CD14-positive monocyte (primary cell): ENCODE results near the gene ZC3HAV1. TPM values are rescaled to one million over a fixed set of nuclear protein-coding genes. Genes with fewer than 3 reads are reported as not detected.

ENCODE experiments used
- DNase-seq, 3 donors: peaks; one replicate each; pipeline ENCODE4 v3.0.0-alpha.2; 2011 to 2022
- H2AFZ ChIP-seq: 2 replicates; pipeline ENCODE4 v1.6.0; 2012; ENCODE audit warnings: mild to moderate bottlenecking, low read depth, low read length, inconsistent platforms; ENCODE audit not compliant: insufficient read depth, poor library complexity, severe bottlenecking
- H3K27ac ChIP-seq, 2 donors: 1 replicate in 1 of 2; 2 replicates in 1 of 2; pipeline ENCODE4 v1.5.1; 2012 to 2013; ENCODE audit warnings: low read length in 2 of 2, control low read depth in 1 of 2, inconsistent platforms in 1 of 2, low read depth in 1 of 2, mild to moderate bottlenecking in 1 of 2
- H3K27me3 ChIP-seq, 2 donors: one replicate each; pipeline versions ENCODE4 v1.6.0 to v1.6.1; 2011 to 2013; ENCODE audit warnings: low read length in 2 of 2; ENCODE audit not compliant: control insufficient read depth in 2 of 2, insufficient read depth in 2 of 2
- H3K36me3 ChIP-seq, 2 donors: replicated peaks in 1 of 2; 1 replicate in 1 of 2; 2 replicates in 1 of 2; pipeline versions ENCODE4 v1.5.1 to v1.6.1; 2012 to 2013; ENCODE audit warnings: low read length in 2 of 2, control low read depth in 1 of 2, inconsistent platforms in 1 of 2, mild to moderate bottlenecking in 1 of 2; ENCODE audit not compliant: insufficient read depth in 2 of 2, control insufficient read depth in 1 of 2
- H3K4me1 ChIP-seq, 2 donors: 1 replicate in 1 of 2; 2 replicates in 1 of 2; pipeline versions ENCODE4 v1.5.1 to v1.6.1; 2012 to 2013; ENCODE audit warnings: low read length in 2 of 2, control low read depth in 1 of 2, inconsistent platforms in 1 of 2, mild to moderate bottlenecking in 1 of 2, moderate library complexity in 1 of 2; ENCODE audit not compliant: insufficient read depth in 2 of 2, control insufficient read depth in 1 of 2
- H3K4me2 ChIP-seq: replicated peaks from 2 replicates; pipeline ENCODE3; 2012; ENCODE audit warnings: low read length, moderate library complexity, mild to moderate bottlenecking; ENCODE audit not compliant: poor library complexity, severe bottlenecking; ENCODE audit errors: extremely low read depth
- H3K4me3 ChIP-seq, 3 experiments: fragments of 200-600 bp in 1 of 3; sonication (generic) in 1 of 3; replicated peaks in 1 of 3; 1 replicate in 2 of 3; 2 replicates in 1 of 3; pipeline ENCODE4 v1.5.1; 2011 to 2013; ENCODE audit warnings: low read length in 3 of 3, mild to moderate bottlenecking in 3 of 3, control low read depth in 2 of 3, low read depth in 2 of 3, inconsistent platforms in 1 of 3, moderate library complexity in 1 of 3
- H3K79me2 ChIP-seq: 2 replicates; pipeline ENCODE4 v1.6.0; 2012; ENCODE audit warnings: mild to moderate bottlenecking, control low read depth, inconsistent platforms, low read length, moderate library complexity; ENCODE audit not compliant: insufficient read depth
- H3K9ac ChIP-seq: 2 replicates; pipeline ENCODE4 v1.6.0; 2017; ENCODE audit warnings: low read length, mild to moderate bottlenecking; ENCODE audit not compliant: insufficient read depth, poor library complexity, severe bottlenecking
- H3K9me3 ChIP-seq, 2 donors: replicated peaks in 1 of 2; 1 replicate in 1 of 2; 2 replicates in 1 of 2; pipeline versions ENCODE4 v1.5.1 to v1.6.1; 2012 to 2013; ENCODE audit warnings: low read length in 2 of 2, control low read depth in 1 of 2; ENCODE audit not compliant: control insufficient read depth in 1 of 2, insufficient read depth in 1 of 2
- H4K20me1 ChIP-seq: 2 replicates; pipeline ENCODE4 v1.6.0; 2012; ENCODE audit warnings: mild to moderate bottlenecking, low read length, control low read depth, moderate library complexity; ENCODE audit not compliant: insufficient read depth
- H3K27ac Mint-ChIP-seq, 7 donors: one replicate each; pipeline ENCODE4 v1.8.0; 2020; ENCODE audit warnings: mild to moderate bottlenecking in 7 of 7, mixed read lengths in 7 of 7, moderate library complexity in 6 of 7, inconsistent platforms in 2 of 7
- H3K27me3 Mint-ChIP-seq, 3 donors: one replicate each; pipeline ENCODE4 v1.8.0; 2021 to 2022; ENCODE audit warnings: low read depth in 3 of 3, mild to moderate bottlenecking in 3 of 3, mixed read lengths in 3 of 3, moderate library complexity in 3 of 3, inconsistent platforms in 1 of 3
- H3K36me3 Mint-ChIP-seq, 2 donors: one replicate each; pipeline ENCODE4 v1.8.0; 2020; ENCODE audit warnings: mixed read lengths in 2 of 2, inconsistent platforms in 1 of 2, mild to moderate bottlenecking in 1 of 2
- H3K4me1 Mint-ChIP-seq: one replicate; pipeline ENCODE4 v1.8.0; 2020; ENCODE audit warnings: mild to moderate bottlenecking, mixed read lengths
- H3K4me3 Mint-ChIP-seq, 2 donors: one replicate each; pipeline ENCODE4 v1.8.0; 2020; ENCODE audit warnings: mild to moderate bottlenecking in 2 of 2, mixed read lengths in 2 of 2, moderate library complexity in 1 of 2
- H3K9me3 Mint-ChIP-seq, 7 donors: one replicate each; pipeline ENCODE4 v1.8.0; 2020 to 2022; ENCODE audit warnings: mixed read lengths in 7 of 7, mild to moderate bottlenecking in 6 of 7, moderate library complexity in 6 of 7, inconsistent platforms in 2 of 7
- WGBS: methylation state at CpG from one replicate; pipeline ENCODE4 v1.1.5; 2013; ENCODE audit warnings: missing lambda C conversion rate; ENCODE audit not compliant: insufficient coverage; 5-methylcytosine and 5-hydroxymethylcytosine counted together
- intact Hi-C, 2 donors: fragments of 100-400 bp; cut with micrococcal nuclease; formaldehyde crosslinking; loops; one replicate each; pipeline versions ENCODE4 v1.15.0 to v1.15.1; 2023
- polyA plus RNA-seq, 3 donors: library from polyadenylated mRNA; depleted of rRNA in 1 of 3; unstranded in 2 of 3; stranded (reverse) in 1 of 3; fragments of 300-500 nt in 2 of 3; fragments of >200 nt in 1 of 3; fragmentation: Illumina TruSeq in 2 of 3; gene quantifications; 1 replicate in 2 of 3; 2 replicates in 1 of 3; pipeline ENCODE4 v1.2.3, GENCODE V29; 2012 to 2021
- TF ChIP-seq, protein P1 (sequence below): fragments of 200-600 bp; IDR thresholded peaks from one replicate; pipeline ENCODE4 v1.8.0; 2022; ENCODE audit warnings: antibody characterized with exemption, mild to moderate bottlenecking

The ZC3HAV1 gene
- polyA plus RNA-seq, 3 donors, result 20.7 to 30.2 (median 21.2) TPM

DNA sequence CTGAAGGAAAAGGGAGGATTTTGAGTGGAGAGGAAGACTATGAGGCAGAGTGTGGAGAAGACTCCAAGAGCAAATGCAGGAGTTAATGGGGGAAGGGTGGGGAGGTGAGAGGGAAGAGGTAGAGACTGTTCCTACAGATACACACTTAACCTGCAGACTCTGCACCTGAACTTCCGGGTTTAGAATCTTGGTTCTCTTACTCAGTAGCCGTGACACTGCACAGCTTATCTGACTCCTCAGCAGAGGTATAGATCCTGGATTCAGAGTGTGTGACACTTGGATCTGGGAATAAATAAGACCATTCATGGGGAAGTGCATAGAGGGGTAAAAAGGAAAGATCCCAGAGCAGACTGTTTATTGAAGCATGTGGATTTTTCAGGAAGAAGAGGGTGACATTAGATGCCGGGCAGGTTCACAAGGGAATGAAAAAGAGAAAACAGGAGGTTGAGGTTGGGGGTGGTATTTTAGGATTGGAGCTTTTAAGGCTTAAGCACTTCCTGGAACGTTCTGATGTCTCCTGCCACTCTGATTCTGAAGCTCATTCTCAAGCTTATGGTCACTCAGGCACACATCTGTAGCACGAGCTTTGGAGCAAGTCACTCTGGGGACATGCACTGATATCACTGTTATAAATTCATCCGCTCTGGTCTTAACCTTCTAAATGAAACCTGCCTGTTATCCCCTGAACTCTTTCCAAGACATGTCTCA is 68.0 kb downstream of the ZC3HAV1 start:
- WGBS, result 72% methylated on average over 5 of the region's 6 CpGs
- peak overlapping the region in 1 of 7 donors; percentile 2 for H3K27ac Mint-ChIP-seq
- Histone ChIP-seq H3K9me3 (no peaks in the 10 kb centered on the region), H3K27me3 (no peaks in the 10 kb centered on the region), H4K20me1 (peaks cover 14% of the 10 kb centered on the region), H3K36me3 (peaks cover 13 to 25% of the 10 kb centered on the region in 2 donors), H2AFZ (no peak overlapping the region), H3K79me2 (no peaks in the 10 kb centered on the region), H3K4me2 (no peak overlapping the region), H3K9ac (no peak overlapping the region), H3K4me1 (peaks cover 0 to 8% of the 10 kb centered on the region in 2 donors), H3K27ac (no peak overlapping the region), H3K4me3 (no peak overlapping the region)
- peaks cover 29% of the 10 kb centered on the region for H3K4me1 Mint-ChIP-seq
- no peak for DNase-seq
- no peak overlapping the region for H3K4me3 Mint-ChIP-seq
- peaks cover 24 to 27% of the 10 kb centered on the region in 2 donors for H3K36me3 Mint-ChIP-seq
- intact Hi-C loops, result no loop called here
- H3K27me3 Mint-ChIP-seq, result peaks cover 7 to 10% (median 7%) of the 10 kb centered on the region in 3 donors
- H3K9me3 Mint-ChIP-seq, result peaks cover 0 to 2% (median 0%) of the 10 kb centered on the region in 7 donors
- TF ChIP-seq, protein P1, sequence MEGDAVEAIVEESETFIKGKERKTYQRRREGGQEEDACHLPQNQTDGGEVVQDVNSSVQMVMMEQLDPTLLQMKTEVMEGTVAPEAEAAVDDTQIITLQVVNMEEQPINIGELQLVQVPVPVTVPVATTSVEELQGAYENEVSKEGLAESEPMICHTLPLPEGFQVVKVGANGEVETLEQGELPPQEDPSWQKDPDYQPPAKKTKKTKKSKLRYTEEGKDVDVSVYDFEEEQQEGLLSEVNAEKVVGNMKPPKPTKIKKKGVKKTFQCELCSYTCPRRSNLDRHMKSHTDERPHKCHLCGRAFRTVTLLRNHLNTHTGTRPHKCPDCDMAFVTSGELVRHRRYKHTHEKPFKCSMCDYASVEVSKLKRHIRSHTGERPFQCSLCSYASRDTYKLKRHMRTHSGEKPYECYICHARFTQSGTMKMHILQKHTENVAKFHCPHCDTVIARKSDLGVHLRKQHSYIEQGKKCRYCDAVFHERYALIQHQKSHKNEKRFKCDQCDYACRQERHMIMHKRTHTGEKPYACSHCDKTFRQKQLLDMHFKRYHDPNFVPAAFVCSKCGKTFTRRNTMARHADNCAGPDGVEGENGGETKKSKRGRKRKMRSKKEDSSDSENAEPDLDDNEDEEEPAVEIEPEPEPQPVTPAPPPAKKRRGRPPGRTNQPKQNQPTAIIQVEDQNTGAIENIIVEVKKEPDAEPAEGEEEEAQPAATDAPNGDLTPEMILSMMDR, result no peak

DNA sequence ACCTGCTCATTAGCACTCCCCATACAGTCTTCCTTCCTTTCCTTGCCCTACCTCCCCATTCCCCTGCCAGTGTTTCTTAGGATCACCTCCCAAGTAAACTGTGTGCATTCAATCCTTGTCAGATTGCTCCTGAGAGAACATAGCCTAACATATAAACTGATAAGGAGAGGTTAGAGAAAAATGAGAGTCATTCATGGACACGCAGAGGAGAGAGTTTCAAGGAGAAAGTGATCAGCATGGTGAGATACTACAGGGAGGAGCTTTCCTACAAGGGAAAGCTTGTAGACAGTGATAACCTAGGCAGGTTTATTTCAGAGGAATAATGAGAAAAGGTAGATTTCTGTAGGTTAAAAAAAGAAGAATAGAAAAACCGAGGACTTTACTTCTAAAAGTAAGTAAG is 70.8 kb downstream of the ZC3HAV1 start:
- Histone ChIP-seq H3K9ac (no peak overlapping the region), H2AFZ (no peak overlapping the region), H3K9me3 (no peaks in the 10 kb centered on the region), H4K20me1 (peaks cover 4% of the 10 kb centered on the region), H3K79me2 (no peaks in the 10 kb centered on the region), H3K36me3 (peaks cover 1 to 6% of the 10 kb centered on the region in 2 donors), H3K27ac (no peak overlapping the region), H3K27me3 (peaks cover 0 to 5% of the 10 kb centered on the region in 2 donors), H3K4me1 (peaks cover 7 to 13% of the 10 kb centered on the region in 2 donors), H3K4me2 (no peak overlapping the region), H3K4me3 (no peak overlapping the region)
- H3K27ac Mint-ChIP-seq, result no peak overlapping the region
- peaks cover 0 to 2% (median 0%) of the 10 kb centered on the region in 7 donors for H3K9me3 Mint-ChIP-seq
- 100% methylated on average over 1 of the region's 2 CpGs for WGBS
- H3K4me1 Mint-ChIP-seq, result peaks cover 18% of the 10 kb centered on the region
- peaks cover 10 to 17% (median 13%) of the 10 kb centered on the region in 3 donors for H3K27me3 Mint-ChIP-seq
- TF ChIP-seq, protein P1, result no peak
- intact Hi-C loops, result no loop called here
- H3K36me3 Mint-ChIP-seq, result peaks cover 5 to 8% of the 10 kb centered on the region in 2 donors
- no peak overlapping the region for H3K4me3 Mint-ChIP-seq
- DNase-seq, result no peak
